Prostate gland (tissue), 2 donors: ENCODE measurements around the gene TSPO. TPM values are rescaled to one million over a fixed set of nuclear protein-coding genes. Genes with fewer than 3 reads are reported as not detected.

Experiments
- DNase-seq: peaks from one replicate; pipeline ENCODE4 v3.0.0-alpha.2; 2019; ENCODE audit warnings: low spot score
- H3K27ac ChIP-seq, 2 donors: fragments of 200-600 bp; sonication (generic); 2 replicates each; pipeline ENCODE4 v1.5.1; 2017 to 2019
- H3K27me3 ChIP-seq: fragments of 200-600 bp; sonication (generic); replicated peaks from 2 replicates; pipeline ENCODE4 v1.5.1; 2019; ENCODE audit not compliant: insufficient read depth
- H3K36me3 ChIP-seq, 2 donors: fragments of 200-600 bp; sonication (generic); 1 replicate in 1 of 2; 2 replicates in 1 of 2; pipeline versions ENCODE4 v1.5.1 to v1.8.1; 2017 to 2019
- H3K4me1 ChIP-seq: fragments of 200-600 bp; sonication (generic); replicated peaks from 2 replicates; pipeline ENCODE4 v1.5.1; 2019
- H3K4me3 ChIP-seq, 2 donors: fragments of 200-600 bp; sonication (generic); 2 replicates each; pipeline ENCODE4 v1.5.1; 2017 to 2019
- H3K9me3 ChIP-seq: fragments of 200-600 bp; sonication (generic); 2 replicates; pipeline ENCODE4 v1.5.1; 2017
- POLR2A ChIP-seq: fragments of 450-650 bp; IDR thresholded peaks from one replicate; pipeline ENCODE4 v1.6.1; 2016; ENCODE audit warnings: antibody characterized with exemption, mild to moderate bottlenecking
- POLR2AphosphoS5 ChIP-seq: sonication (generic); formaldehyde crosslinking; IDR thresholded peaks from one replicate; pipeline ENCODE4 v1.6.1; 2017; ENCODE audit warnings: antibody characterized with exemption
- whole genome bisulfite sequencing: methylation state at CpG from one replicate; pipeline ENCODE4 v1.1.5; 2018; 5-methylcytosine and 5-hydroxymethylcytosine counted together
- intact Hi-C: fragments of 100-400 bp; cut with DNase I; formaldehyde crosslinking; loops from one replicate; pipeline ENCODE4 v1.14.2; 2022
- total RNA-seq, 2 donors: library from RNA; depleted of rRNA; stranded (reverse); fragments of >200 nt; gene quantifications; one replicate each; pipeline ENCODE4 v1.1.0, GENCODE V29; 2016
- TF ChIP-seq, protein P1 (sequence below), 4 experiments: fragments of 200-600 bp in 2 of 4; fragments of 450-650 bp in 2 of 4; sonication (generic) in 2 of 4; IDR thresholded peaks; 1 replicate in 3 of 4; 2 replicates in 1 of 4; pipeline ENCODE4 v1.5.1; 2016 to 2019; ENCODE audit warnings: antibody characterized with exemption in 4 of 4, mild to moderate bottlenecking in 2 of 4, moderate library complexity in 2 of 4

TSPO gene
- total RNA-seq, 2 donors from 2014 or later = 238 to 575 TPM

- H3K27me3 ChIP-seq = no peaks in the 10 kb centered on the region
- no peak overlapping the region for H3K4me3 ChIP-seq
- H3K36me3 ChIP-seq = no peaks in the 10 kb centered on the region
- no peaks in the 10 kb centered on the region for H3K4me1 ChIP-seq
- H3K9me3 ChIP-seq = no peaks in the 10 kb centered on the region
- H3K27ac ChIP-seq = peak overlapping the region in 1 of 2 donors; percentile 11
- intact Hi-C loops = no loop called here
- 54% methylated on average over 5 of the region's 5 CpGs for WGBS
- DNase-seq = no peak
- TF ChIP-seq, protein P1, sequence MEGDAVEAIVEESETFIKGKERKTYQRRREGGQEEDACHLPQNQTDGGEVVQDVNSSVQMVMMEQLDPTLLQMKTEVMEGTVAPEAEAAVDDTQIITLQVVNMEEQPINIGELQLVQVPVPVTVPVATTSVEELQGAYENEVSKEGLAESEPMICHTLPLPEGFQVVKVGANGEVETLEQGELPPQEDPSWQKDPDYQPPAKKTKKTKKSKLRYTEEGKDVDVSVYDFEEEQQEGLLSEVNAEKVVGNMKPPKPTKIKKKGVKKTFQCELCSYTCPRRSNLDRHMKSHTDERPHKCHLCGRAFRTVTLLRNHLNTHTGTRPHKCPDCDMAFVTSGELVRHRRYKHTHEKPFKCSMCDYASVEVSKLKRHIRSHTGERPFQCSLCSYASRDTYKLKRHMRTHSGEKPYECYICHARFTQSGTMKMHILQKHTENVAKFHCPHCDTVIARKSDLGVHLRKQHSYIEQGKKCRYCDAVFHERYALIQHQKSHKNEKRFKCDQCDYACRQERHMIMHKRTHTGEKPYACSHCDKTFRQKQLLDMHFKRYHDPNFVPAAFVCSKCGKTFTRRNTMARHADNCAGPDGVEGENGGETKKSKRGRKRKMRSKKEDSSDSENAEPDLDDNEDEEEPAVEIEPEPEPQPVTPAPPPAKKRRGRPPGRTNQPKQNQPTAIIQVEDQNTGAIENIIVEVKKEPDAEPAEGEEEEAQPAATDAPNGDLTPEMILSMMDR (IDR thresholded peaks at IDR 0.05) = no peak
- TF ChIP-seq POLR2A (no peak), POLR2AphosphoS5 (no peak)
Measured at GRCh38 chr22:43126501-43127165, 24.7 kb upstream of the TSPO start.

GRCh38 chr22:43127166-43127908 lies 24.0 kb upstream of the TSPO start:
- intact Hi-C loops = no loop called here
- 78% methylated on average over 17 of the region's 17 CpGs for WGBS
- peak overlapping the region in 1 of 2 donors; percentile 25 for H3K27ac ChIP-seq
- no peaks in the 10 kb centered on the region for H3K9me3 ChIP-seq
- H3K27me3 ChIP-seq = no peaks in the 10 kb centered on the region
- H3K36me3 ChIP-seq = no peaks in the 10 kb centered on the region
- TF ChIP-seq POLR2A (peak; percentile 22), POLR2AphosphoS5 (no peak)
- TF ChIP-seq, protein P1 (IDR thresholded peaks at IDR 0.05) = no peak
- no peaks in the 10 kb centered on the region for H3K4me1 ChIP-seq
- no peak overlapping the region for H3K4me3 ChIP-seq
- DNase-seq = no peak

- peak overlapping the region in 1 of 2 donors; percentile 25 for H3K27ac ChIP-seq
- WGBS = 60% methylated on average over 13 of the region's 13 CpGs
- H3K27me3 ChIP-seq = no peaks in the 10 kb centered on the region
- H3K4me3 ChIP-seq = no peak overlapping the region
- no peak for DNase-seq
- no peaks in the 10 kb centered on the region for H3K9me3 ChIP-seq
- TF ChIP-seq POLR2AphosphoS5 = no peak
- TF ChIP-seq, protein P1 (IDR thresholded peaks at IDR 0.05) = no peak
- TF ChIP-seq POLR2A = no peak
- intact Hi-C loops = no loop called here
- H3K4me1 ChIP-seq = no peaks in the 10 kb centered on the region
- H3K36me3 ChIP-seq = no peaks in the 10 kb centered on the region
Measured at GRCh38 chr22:43128116-43128515, 23.2 kb upstream of the TSPO start.

- TF ChIP-seq POLR2A (no peak), POLR2AphosphoS5 (no peak)
- TF ChIP-seq, protein P1 (IDR thresholded peaks at IDR 0.05) = no peak
- DNase-seq = no peak
- no peaks in the 10 kb centered on the region for H3K36me3 ChIP-seq
- WGBS = 40% methylated on average over 20 of the region's 20 CpGs
- intact Hi-C loops = no loop called here
- no peaks in the 10 kb centered on the region for H3K9me3 ChIP-seq
- no peaks in the 10 kb centered on the region for H3K27me3 ChIP-seq
- H3K4me3 ChIP-seq = no peak overlapping the region
- peak overlapping the region in 1 of 2 donors; percentile 28 for H3K27ac ChIP-seq
- no peaks in the 10 kb centered on the region for H3K4me1 ChIP-seq
Measured at GRCh38 chr22:43128928-43129424, 22.4 kb upstream of the TSPO start.
